Adrenal gland (tissue), 12 donors: ENCODE measurements around the gene HOXA6. TPM values are rescaled to one million over a fixed set of nuclear protein-coding genes. Genes with fewer than 3 reads are reported as not detected.

Source experiments
- DNase-seq, 7 donors: peaks; one replicate each; pipeline ENCODE4 v3.0.0-alpha.2; 2019 to 2020
- H3K27ac ChIP-seq, 5 donors: fragments of 200-600 bp; sonication (generic) in 4 of 5; 1 replicate in 3 of 5; 2 replicates in 2 of 5; pipeline versions ENCODE4 v1.5.1 to v1.8.0; 2016 to 2020; ENCODE audit warnings: mild to moderate bottlenecking in 1 of 5
- H3K27me3 ChIP-seq: fragments of 200-600 bp; 2 replicates; pipeline ENCODE4 v1.8.0; 2021
- H3K36me3 ChIP-seq, 2 donors: fragments of 200-600 bp; replicated peaks in 1 of 2; 1 replicate in 1 of 2; 2 replicates in 1 of 2; pipeline versions ENCODE4 v1.5.1 to v1.8.0; 2018 to 2022
- H3K4me1 ChIP-seq, 2 donors: fragments of 200-600 bp; replicated peaks in 1 of 2; 1 replicate in 1 of 2; 2 replicates in 1 of 2; pipeline versions ENCODE4 v1.5.1 to v1.8.0; 2018 to 2021
- H3K4me3 ChIP-seq, 4 donors: fragments of 200-600 bp; sonication (generic) in 3 of 4; one replicate each; pipeline ENCODE4 v1.5.1; 2016 to 2018
- H3K9me3 ChIP-seq, 3 donors: fragments of 200-600 bp; sonication (generic) in 1 of 3; replicated peaks in 1 of 3; 1 replicate in 2 of 3; 2 replicates in 1 of 3; pipeline versions ENCODE4 v1.5.1 to v1.8.0; 2016 to 2021
- POLR2A ChIP-seq, 2 donors: fragments of 450-650 bp; IDR thresholded peaks; one replicate each; pipeline ENCODE4 v1.6.1; 2017; ENCODE audit warnings: antibody characterized with exemption in 2 of 2, mild to moderate bottlenecking in 2 of 2, moderate library complexity in 1 of 2
- WGBS, 4 donors: extraction: QIAGEN DNeasy Blood & Tissue Kit in 2 of 4; methylation state at CpG; one replicate each; pipeline versions ENCODE4 v1.1.5 to v1.1.7; 2013 to 2017; 5-methylcytosine and 5-hydroxymethylcytosine counted together
- intact Hi-C, 2 donors: fragments of 100-400 bp; cut with DNase I; formaldehyde crosslinking; loops; one replicate each; pipeline versions ENCODE4 v1.14.1 to v1.15.0; 2022 to 2023
- polyA plus RNA-seq, 3 donors: library from polyadenylated mRNA; stranded (reverse); fragments of 200-250 nt in 2 of 3; fragments of 350-450 nt in 1 of 3; fragmentation: Illumina TruSeq in 1 of 3; extraction: RNeasy Lipid Tissue Mini Kit (QIAGEN cat#74804) in 1 of 3; gene quantifications; one replicate each; pipeline ENCODE4 v1.2.3, GENCODE V29; 2013 to 2014
- total RNA-seq, 9 donors: library from RNA; depleted of rRNA in 4 of 9; stranded (reverse); fragments of >200 nt in 4 of 9; fragments of 120-200 nt in 1 of 9; fragmentation: NEBNext Ultra II Directional in 1 of 9; extraction: Animal tissue kit (Norgen Biotek cat#: 25700) in 1 of 9; gene quantifications; one replicate each; pipeline versions ENCODE4 v1.1.0 to v1.2.4, GENCODE V29; 2013 to 2023
- TF ChIP-seq, protein P1 (sequence below), 6 experiments: fragments of 450-650 bp in 4 of 6; fragments of 200-600 bp in 2 of 6; sonication (generic) in 1 of 6; IDR thresholded peaks; 1 replicate in 5 of 6; 2 replicates in 1 of 6; pipeline versions ENCODE4 v1.5.1 to v1.8.0; 2016 to 2021; ENCODE audit warnings: antibody characterized with exemption in 6 of 6, mild to moderate bottlenecking in 2 of 6, moderate library complexity in 1 of 6
- donor health status: healthy with polysubstance abuse.
- donor health status: Bipolar disorder and iron deficiency.
- donor health status: DM: yes; HTN: yes; CAD: no.
- donor health status: DM: no; HTN: no; CAD: no.
- donor health status: DM: no; HTN: no; CAD: no.
- donor health status: DM: yes; HTN: yes; CAD: no.

Gene HOXA6
- total and polyA plus RNA-seq, 12 donors: 1.3 to 27.2 (median 14.8) TPM

DNA sequence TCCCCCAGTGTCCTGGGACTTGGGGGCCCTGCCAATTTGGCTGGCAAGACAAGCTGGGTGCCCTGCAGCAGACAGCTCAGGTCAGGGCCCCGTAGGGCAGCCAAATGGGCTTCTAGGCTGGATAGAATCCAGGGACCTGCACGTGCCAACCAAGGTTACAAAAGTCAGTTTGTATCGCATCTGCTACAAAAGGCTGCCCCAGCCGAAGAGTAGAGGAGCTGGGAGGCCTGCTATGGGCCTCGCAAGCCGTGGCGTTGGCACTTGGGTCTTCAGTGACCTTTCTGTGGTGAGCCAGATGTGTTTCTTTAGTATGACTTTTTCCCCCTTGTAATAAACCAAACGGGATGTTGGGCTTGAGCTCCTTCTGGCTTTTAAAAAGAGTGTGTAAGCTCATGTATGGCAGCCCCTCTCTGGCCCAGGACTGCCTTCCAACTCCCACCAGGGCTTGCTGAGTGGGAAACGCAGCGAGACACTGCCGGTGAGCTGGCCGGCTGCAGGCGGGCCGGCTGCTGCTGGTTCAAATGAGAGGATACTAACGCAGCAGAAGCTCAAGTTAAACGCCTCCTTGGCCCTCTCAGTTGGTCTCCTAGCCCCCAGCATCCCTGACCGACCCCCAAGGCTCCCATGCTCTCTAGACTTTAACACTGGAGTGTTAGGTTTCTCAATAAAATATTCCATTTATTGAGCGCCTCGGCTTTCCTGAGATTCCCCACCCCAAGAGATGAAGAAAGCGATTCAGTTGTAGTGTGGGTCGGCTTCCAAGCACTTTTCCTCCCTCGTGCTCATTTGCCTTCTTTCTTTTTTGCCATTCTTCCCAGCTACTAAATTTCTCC, 29.6 kb upstream of the HOXA6 start:
- Histone ChIP-seq H3K27me3 (peaks cover 64% of the 10 kb centered on the region), H3K4me3 (no peak overlapping the region), H3K4me1 (peaks cover 16 to 25% of the 10 kb centered on the region in 2 donors), H3K36me3 (no peaks in the 10 kb centered on the region), H3K27ac (no peak overlapping the region), H3K9me3 (no peaks in the 10 kb centered on the region)
- no peak for TF ChIP-seq POLR2A (IDR thresholded peaks at IDR 0.05)
- TF ChIP-seq, protein P1, sequence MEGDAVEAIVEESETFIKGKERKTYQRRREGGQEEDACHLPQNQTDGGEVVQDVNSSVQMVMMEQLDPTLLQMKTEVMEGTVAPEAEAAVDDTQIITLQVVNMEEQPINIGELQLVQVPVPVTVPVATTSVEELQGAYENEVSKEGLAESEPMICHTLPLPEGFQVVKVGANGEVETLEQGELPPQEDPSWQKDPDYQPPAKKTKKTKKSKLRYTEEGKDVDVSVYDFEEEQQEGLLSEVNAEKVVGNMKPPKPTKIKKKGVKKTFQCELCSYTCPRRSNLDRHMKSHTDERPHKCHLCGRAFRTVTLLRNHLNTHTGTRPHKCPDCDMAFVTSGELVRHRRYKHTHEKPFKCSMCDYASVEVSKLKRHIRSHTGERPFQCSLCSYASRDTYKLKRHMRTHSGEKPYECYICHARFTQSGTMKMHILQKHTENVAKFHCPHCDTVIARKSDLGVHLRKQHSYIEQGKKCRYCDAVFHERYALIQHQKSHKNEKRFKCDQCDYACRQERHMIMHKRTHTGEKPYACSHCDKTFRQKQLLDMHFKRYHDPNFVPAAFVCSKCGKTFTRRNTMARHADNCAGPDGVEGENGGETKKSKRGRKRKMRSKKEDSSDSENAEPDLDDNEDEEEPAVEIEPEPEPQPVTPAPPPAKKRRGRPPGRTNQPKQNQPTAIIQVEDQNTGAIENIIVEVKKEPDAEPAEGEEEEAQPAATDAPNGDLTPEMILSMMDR (IDR thresholded peaks at IDR 0.05): no peak
- intact Hi-C loops: no loop called here
- peak in 3 of 7 donors; percentile 13 to 37 (median 17) for DNase-seq
- WGBS, 4 donors: 82 to 90% (median 87%) methylated on average over 16 to 22 of the region's 22 CpGs

DNA sequence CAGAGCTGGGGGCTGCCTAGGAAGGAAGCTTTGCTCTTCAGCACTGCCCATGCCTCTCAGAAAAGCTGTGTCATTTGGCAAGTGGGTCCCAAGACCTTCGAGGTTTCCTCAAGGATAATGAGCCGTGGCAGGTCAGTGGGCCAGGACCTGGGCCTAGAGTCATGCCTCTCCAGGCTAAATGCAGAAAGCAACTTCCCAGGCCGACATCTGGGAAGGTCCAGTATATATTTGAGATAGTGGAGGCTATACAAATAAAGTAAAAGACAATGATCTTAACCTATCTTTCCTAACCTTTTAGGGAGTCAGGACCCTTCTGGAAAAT, 28.9 kb upstream of the HOXA6 start:
- H3K27ac ChIP-seq: no peak overlapping the region
- DNase-seq: peak in 1 of 7 donors; percentile 46
- WGBS, 4 donors: 62 to 72% (median 66%) methylated on average over 3 of the region's 3 CpGs
- intact Hi-C loops: no loop called here
- H3K4me1 ChIP-seq: peaks cover 16 to 25% of the 10 kb centered on the region in 2 donors
- peaks cover 57% of the 10 kb centered on the region for H3K27me3 ChIP-seq
- H3K9me3 ChIP-seq: no peaks in the 10 kb centered on the region
- no peak for TF ChIP-seq POLR2A (IDR thresholded peaks at IDR 0.05)
- TF ChIP-seq, protein P1 (IDR thresholded peaks at IDR 0.05): no peak
- H3K4me3 ChIP-seq: no peak overlapping the region
- no peaks in the 10 kb centered on the region for H3K36me3 ChIP-seq

DNA sequence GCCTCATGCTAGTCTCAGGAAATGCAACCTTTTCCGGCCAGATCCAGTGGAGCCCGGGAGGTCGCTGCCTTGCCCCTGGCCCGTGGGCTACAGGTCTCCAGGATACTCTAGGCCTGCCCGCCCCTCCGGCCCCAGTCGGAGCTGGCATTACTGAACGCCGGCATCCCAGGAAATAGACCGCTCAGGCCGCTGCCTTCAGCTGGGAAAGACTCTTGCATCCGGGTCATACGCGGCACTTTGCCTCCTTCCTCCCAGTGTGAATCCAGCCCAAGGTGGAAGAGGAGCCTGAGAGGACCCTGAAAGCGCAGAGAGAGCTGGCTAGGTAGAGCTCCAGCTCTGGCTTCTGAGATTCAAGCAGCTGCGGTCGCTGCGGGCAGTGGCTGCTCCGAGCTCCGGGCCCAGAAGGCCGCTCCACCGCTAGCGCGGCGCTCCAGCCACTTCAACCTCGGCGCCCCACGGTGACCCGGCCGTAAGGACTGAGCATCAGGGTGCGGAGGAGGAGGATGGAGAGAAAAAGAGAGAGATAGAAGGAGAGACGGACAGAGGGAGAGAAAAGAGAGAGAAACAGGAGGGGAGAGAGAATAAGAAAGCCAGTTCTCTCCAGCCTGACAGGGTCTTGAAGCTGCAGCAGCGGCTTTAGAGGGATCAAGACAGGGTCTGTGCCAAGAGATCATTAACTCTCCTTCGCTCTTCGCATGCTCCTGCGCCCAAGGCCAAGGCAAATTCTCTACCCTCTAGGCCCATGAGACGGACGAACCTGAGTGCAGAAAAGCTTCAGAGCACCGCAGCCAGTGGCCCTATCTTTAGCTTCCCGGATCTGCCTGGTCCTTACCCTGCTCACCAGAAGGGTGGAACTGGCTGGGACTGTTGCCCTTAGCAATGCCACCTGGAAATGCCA, 28.3 kb upstream of the HOXA6 start:
- H3K27me3 ChIP-seq: peaks cover 55% of the 10 kb centered on the region
- H3K27ac ChIP-seq: no peak overlapping the region
- peaks cover 16 to 25% of the 10 kb centered on the region in 2 donors for H3K4me1 ChIP-seq
- H3K4me3 ChIP-seq: no peak overlapping the region
- no peaks in the 10 kb centered on the region for H3K36me3 ChIP-seq
- intact Hi-C loops: no loop called here
- H3K9me3 ChIP-seq: no peaks in the 10 kb centered on the region
- TF ChIP-seq POLR2A (IDR thresholded peaks at IDR 0.05): no peak
- TF ChIP-seq, protein P1 (IDR thresholded peaks at IDR 0.05): no peak
- peak in 3 of 7 donors; percentile 17 to 47 (median 22) for DNase-seq
- 83 to 85% (median 84%) methylated on average over 20 to 40 of the region's 40 CpGs for WGBS, 4 donors
